BJ (cell line): ENCODE results near the gene RAD9A. TPM values are rescaled to one million over a fixed set of nuclear protein-coding genes. Genes with fewer than 3 reads are reported as not detected.

Experiments used
- CTCF ChIA-PET: fragments of 350-600 bp; formaldehyde crosslinking; extraction: SDS; loops from one replicate; lab custom pipeline; 2021; ENCODE audit warnings: antibody characterized with exemption, inconsistent platforms; lab: Yijun Ruan, JAX
- POLR2A ChIA-PET: fragments of 300-600 bp; sonication (Branson Sonifier 250); formaldehyde crosslinking; extraction: SDS; loops from one replicate; lab custom pipeline; 2021; ENCODE audit warnings: antibody characterized with exemption; lab: Charles Lee
- DNase-seq: peaks from one replicate; pipeline ENCODE4 v3.0.0-alpha.2; 2011; ENCODE audit warnings: low read depth
- H3K27me3 ChIP-seq: 2 replicates; pipeline ENCODE4 v1.6.0; 2011; ENCODE audit warnings: low read length; ENCODE audit not compliant: control insufficient read depth, insufficient read depth
- H3K36me3 ChIP-seq: 2 replicates; pipeline ENCODE4 v1.5.1; 2011; ENCODE audit warnings: low read length; ENCODE audit not compliant: control insufficient read depth, insufficient read depth
- H3K4me3 ChIP-seq: 2 replicates; pipeline ENCODE4 v1.5.1; 2011; ENCODE audit warnings: low read depth, mild to moderate bottlenecking, control low read depth, low read length
- CTCF ChIP-seq: IDR thresholded peaks from 2 replicates; pipeline ENCODE4 v1.5.1; 2011; ENCODE audit warnings: low read depth, mild to moderate bottlenecking, control low read depth, inconsistent platforms, low read length, moderate library complexity; ENCODE audit not compliant: insufficient read depth
- polyA plus RNA-seq: library from polyadenylated mRNA; depleted of rRNA; stranded (reverse); fragments of >200 nt; gene quantifications from 2 replicates; pipeline ENCODE4 v1.2.3, GENCODE V29; 2011

RAD9A gene
- polyA plus RNA-seq, 1 experiment = 10.7 TPM

GRCh38 chr11:67405196-67405567 lies 13.4 kb downstream of the RAD9A start:
- Histone ChIP-seq H3K36me3 (0 out of 2 replicates have a peak, but pooled peaks cover 2% of the 10 kb centered on the region), H3K4me3 (no peak overlapping the region), H3K27me3 (peaks cover 7% of the 10 kb centered on the region)
- ChIA-PET POLR2A (interaction anchor here (0.6 kb wide), 1 partner anchor 351 kb away, joined by 12 read pairs; no protein-coding TSS in a partner anchor), CTCF (no interaction called here)
- TF ChIP-seq CTCF = no peak
- no peak for DNase-seq

- ChIA-PET POLR2A (interaction anchor here (0.6 kb wide), 1 partner anchor 352 kb away, joined by 12 read pairs; no protein-coding TSS in a partner anchor), CTCF (no interaction called here)
- Histone ChIP-seq H3K4me3 (no peak overlapping the region), H3K27me3 (peaks cover 8% of the 10 kb centered on the region), H3K36me3 (no peaks in the 10 kb centered on the region)
- no peak for DNase-seq
- no peak for TF ChIP-seq CTCF
These were observed 14.0 kb downstream of the RAD9A start for GRCh38 chr11:67405688-67406339.

GRCh38 chr11:67406420-67406968 lies 14.7 kb downstream of the RAD9A start:
- H3K36me3 ChIP-seq = no peaks in the 10 kb centered on the region
- TF ChIP-seq CTCF = no peak
- peaks cover 10% of the 10 kb centered on the region for H3K27me3 ChIP-seq
- ChIA-PET CTCF (no interaction called here), POLR2A (no interaction called here)
- DNase-seq = no peak
- no peak overlapping the region for H3K4me3 ChIP-seq

GRCh38 chr11:67406969-67407687 lies 15.3 kb downstream of the RAD9A start:
- H3K27me3 ChIP-seq = peaks cover 14% of the 10 kb centered on the region
- CTCF ChIA-PET = interaction anchor here (0.8 to 1.0 kb wide), 2 partner anchors 13 to 21 kb away, joined by 4 read pairs; partner anchors contain the start of gene RPS6KB2
- no peak overlapping the region for H3K4me3 ChIP-seq
- TF ChIP-seq CTCF = no peak
- POLR2A ChIA-PET = no interaction called here
- H3K36me3 ChIP-seq = no peaks in the 10 kb centered on the region
- no peak for DNase-seq

- no peak for DNase-seq
- H3K36me3 ChIP-seq = no peaks in the 10 kb centered on the region
- no peak overlapping the region for H3K4me3 ChIP-seq
- ChIA-PET POLR2A (no interaction called here), CTCF (interaction anchor here (0.8 to 1.0 kb wide), 2 partner anchors 13 to 20 kb away, joined by 4 read pairs; partner anchors contain the start of gene RPS6KB2)
- peaks cover 14% of the 10 kb centered on the region for H3K27me3 ChIP-seq
- no peak for TF ChIP-seq CTCF
These were observed 15.9 kb downstream of the RAD9A start for GRCh38 chr11:67407688-67408163.
